ENCODE results near the gene RETREG3. TPM values are rescaled to one million over a fixed set of nuclear protein-coding genes. Genes with fewer than 3 reads are reported as not detected.

The RETREG3 gene
- total RNA-seq, 4 donors from 2014 or later: 50.6 to 65.8 (median 54.4) TPM

DNA sequence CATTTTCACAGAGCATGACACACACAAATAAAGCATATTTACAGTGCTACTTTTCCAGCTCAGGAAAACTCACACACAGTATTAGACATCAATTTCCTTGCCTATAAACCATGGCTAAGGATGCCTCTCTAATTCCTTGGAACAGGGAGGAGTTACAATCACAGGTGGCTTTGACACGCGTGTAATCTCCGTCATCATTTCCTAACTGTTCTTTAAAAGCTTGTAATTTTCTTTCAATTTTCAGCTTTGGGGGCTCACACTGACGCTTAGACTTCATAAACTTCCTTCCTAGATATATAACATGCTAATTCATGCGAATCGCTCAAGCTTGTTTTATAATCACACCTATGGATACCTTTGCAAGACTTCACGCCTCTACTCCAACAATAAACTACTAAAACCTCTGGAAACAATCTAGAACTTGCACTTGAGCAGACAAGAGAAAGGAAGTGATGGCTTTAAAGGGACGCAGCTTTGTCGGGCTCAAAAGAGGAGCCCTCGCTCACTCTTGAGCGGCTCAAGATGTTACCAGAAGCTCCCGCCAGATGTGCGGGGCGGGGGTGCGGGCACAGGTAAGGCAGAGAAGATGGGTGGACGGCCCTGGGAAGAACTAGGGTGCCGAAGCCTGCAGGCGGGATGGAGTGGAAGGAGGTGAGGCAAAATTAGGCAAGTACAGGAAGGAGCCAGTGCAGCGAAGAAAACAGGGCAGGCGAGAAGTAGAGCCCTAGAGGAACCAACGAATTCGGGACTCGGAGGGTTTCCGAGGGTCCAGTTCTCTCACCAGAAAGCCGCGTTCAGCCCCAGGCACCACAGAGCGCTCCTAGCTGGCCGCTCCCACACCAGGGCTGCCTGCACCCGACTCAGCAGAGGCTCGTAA, 631 bp downstream of the RETREG3 start:
- 0 to 1% methylated on average over 11 to 24 of the region's 30 CpGs for WGBS, 2 donors (ENCODE audit: low coverage in 1 of 2)

DNA sequence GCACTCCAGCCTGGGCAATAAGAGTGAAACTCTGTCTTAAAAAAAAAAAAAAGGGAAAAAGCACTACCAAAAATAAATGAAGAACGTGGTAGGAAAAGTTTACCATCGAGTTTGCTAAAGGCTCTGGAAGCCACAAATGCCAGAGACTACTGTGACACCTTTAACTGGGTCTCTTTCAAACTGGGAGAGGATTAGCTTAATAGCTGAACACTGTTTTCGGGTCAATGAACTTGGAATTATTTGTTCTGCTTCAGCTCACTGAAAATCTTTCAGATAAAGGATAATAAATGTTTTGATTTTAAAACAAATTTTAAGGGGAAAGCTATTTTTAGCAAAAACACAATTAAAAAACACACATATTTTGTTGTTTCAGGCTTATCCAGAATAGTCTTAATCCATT, 1.4 kb downstream of the RETREG3 start:
- ATAC-seq: no peak
- H3K36me3 ChIP-seq: peaks cover 0 to 15% of the 10 kb centered on the region in 2 donors
- no peaks in the 10 kb centered on the region for H3K9me3 ChIP-seq
- H3K27me3 ChIP-seq: no peaks in the 10 kb centered on the region
- peak overlapping the region in 1 of 4 donors; percentile 19 for H3K27ac ChIP-seq
- peak overlapping the region; percentile 50 to 79 for H3K4me3 ChIP-seq
- no peak for TF ChIP-seq POLR2A (IDR thresholded peaks at IDR 0.05)
- no peak for TF ChIP-seq EP300 (IDR thresholded peaks at IDR 0.05)
- TF ChIP-seq, protein P1, sequence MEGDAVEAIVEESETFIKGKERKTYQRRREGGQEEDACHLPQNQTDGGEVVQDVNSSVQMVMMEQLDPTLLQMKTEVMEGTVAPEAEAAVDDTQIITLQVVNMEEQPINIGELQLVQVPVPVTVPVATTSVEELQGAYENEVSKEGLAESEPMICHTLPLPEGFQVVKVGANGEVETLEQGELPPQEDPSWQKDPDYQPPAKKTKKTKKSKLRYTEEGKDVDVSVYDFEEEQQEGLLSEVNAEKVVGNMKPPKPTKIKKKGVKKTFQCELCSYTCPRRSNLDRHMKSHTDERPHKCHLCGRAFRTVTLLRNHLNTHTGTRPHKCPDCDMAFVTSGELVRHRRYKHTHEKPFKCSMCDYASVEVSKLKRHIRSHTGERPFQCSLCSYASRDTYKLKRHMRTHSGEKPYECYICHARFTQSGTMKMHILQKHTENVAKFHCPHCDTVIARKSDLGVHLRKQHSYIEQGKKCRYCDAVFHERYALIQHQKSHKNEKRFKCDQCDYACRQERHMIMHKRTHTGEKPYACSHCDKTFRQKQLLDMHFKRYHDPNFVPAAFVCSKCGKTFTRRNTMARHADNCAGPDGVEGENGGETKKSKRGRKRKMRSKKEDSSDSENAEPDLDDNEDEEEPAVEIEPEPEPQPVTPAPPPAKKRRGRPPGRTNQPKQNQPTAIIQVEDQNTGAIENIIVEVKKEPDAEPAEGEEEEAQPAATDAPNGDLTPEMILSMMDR (IDR thresholded peaks at IDR 0.05): no peak
- TF ChIP-seq POLR2AphosphoS5 (IDR thresholded peaks at IDR 0.05): no peak
- 18 to 19% methylated on average over 3 of the region's 3 CpGs for WGBS, 2 donors (ENCODE audit: low coverage in 1 of 2)
- peaks cover 6 to 65% (median 16%) of the 10 kb centered on the region in 3 donors for H3K4me1 ChIP-seq

More for the DNA sequence above, 631 bp downstream of the RETREG3 start:
- Histone ChIP-seq H3K27ac (peak overlapping the region; percentile 58 to 95 (median 94)), H3K4me1 (peaks cover 6 to 59% (median 16%) of the 10 kb centered on the region in 3 donors), H3K9me3 (no peaks in the 10 kb centered on the region), H3K27me3 (no peaks in the 10 kb centered on the region), H3K4me3 (peak overlapping the region; percentile 50 to 79), H3K36me3 (peaks cover 0 to 23% of the 10 kb centered on the region in 2 donors)
- ATAC-seq: peak; percentile 66
- TF ChIP-seq EP300 (IDR thresholded peaks at IDR 0.05): no peak
- TF ChIP-seq POLR2A (IDR thresholded peaks at IDR 0.05): no peak
- no peak for TF ChIP-seq POLR2AphosphoS5 (IDR thresholded peaks at IDR 0.05)
- TF ChIP-seq, protein P1 (IDR thresholded peaks at IDR 0.05): no peak

DNA sequence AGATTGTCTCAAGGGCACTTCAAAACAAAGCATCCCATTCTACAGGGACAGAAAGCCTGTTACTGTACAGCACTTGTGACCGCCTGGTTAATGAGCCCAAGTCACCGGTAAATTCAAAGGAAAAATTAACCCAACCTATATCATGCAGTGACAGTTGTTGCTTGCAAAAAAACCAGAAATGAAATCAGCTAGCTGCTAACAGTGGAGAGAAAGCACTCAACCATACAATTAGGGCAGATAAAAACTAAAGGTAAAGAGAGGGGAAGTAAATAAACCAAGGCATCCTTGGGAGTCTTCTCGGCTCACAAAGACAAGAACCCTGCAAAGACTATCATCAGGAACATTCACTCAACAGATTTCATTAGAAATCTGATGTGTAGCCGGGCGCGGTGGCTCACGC, 5.9 kb downstream of the RETREG3 start:
- Histone ChIP-seq H3K27me3 (no peaks in the 10 kb centered on the region), H3K36me3 (peaks cover 0 to 7% of the 10 kb centered on the region in 2 donors), H3K4me3 (no peak overlapping the region), H3K4me1 (peaks cover 6 to 71% (median 23%) of the 10 kb centered on the region in 3 donors), H3K27ac (no peak overlapping the region), H3K9me3 (no peaks in the 10 kb centered on the region)
- no peak for TF ChIP-seq POLR2AphosphoS5 (IDR thresholded peaks at IDR 0.05)
- TF ChIP-seq POLR2A (IDR thresholded peaks at IDR 0.05): no peak
- no peak for TF ChIP-seq EP300 (IDR thresholded peaks at IDR 0.05)
- TF ChIP-seq, protein P1 (IDR thresholded peaks at IDR 0.05): no peak
- ATAC-seq: no peak
- 80 to 90% methylated on average over 3 to 4 of the region's 7 CpGs for WGBS, 2 donors (ENCODE audit: low coverage in 1 of 2)

DNA sequence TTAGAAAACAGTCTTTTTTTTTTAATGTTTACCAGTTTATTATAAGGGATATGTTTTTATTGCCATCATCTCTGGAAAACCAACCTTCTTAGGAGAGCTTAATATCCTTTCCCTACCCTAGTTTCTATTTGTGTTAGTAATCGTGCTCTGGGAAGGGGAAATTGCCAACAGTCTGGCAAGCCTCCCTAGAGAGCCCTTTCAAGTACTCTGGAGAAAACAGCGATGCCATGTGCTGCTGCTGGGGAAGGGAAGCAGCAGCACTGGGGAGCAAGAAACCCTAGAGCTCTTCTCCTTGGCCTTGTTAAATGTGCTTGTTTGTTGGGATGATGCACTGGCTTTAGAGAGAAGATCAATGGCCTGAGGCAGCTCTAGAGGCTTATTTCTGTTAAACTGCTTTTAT, 10.3 kb downstream of the RETREG3 start:
- H3K9me3 ChIP-seq: no peaks in the 10 kb centered on the region
- H3K4me3 ChIP-seq: no peak overlapping the region
- peaks cover 0 to 20% of the 10 kb centered on the region in 2 donors for H3K36me3 ChIP-seq
- TF ChIP-seq POLR2AphosphoS5 (IDR thresholded peaks at IDR 0.05) (no peak), EP300 (IDR thresholded peaks at IDR 0.05) (no peak), POLR2A (IDR thresholded peaks at IDR 0.05) (no peak)
- TF ChIP-seq, protein P1 (IDR thresholded peaks at IDR 0.05): no peak
- H3K27ac ChIP-seq: no peak overlapping the region
- H3K27me3 ChIP-seq: no peaks in the 10 kb centered on the region
- no peak for ATAC-seq
- WGBS, 2 donors (ENCODE audit: low coverage in 1 of 2): 17 to 43% methylated on average over 2 of the region's 2 CpGs
- peaks cover 0 to 29% (median 7%) of the 10 kb centered on the region in 3 donors for H3K4me1 ChIP-seq
